Natural killer cell (primary cell): ENCODE results near the gene TNS3. TPM values are rescaled to one million over a fixed set of nuclear protein-coding genes. Genes with fewer than 3 reads are reported as not detected.

Experiments used
- ATAC-seq, 3 donors: fragments of 150-1000 bp in 2 of 3; fragments of 200-7000 bp in 1 of 3; cut with Tn5 transposase; 1 replicate in 1 of 3; 2 replicates in 2 of 3; pipeline ENCODE4 v1.10.0; 2021; ENCODE audit warnings: mild to moderate bottlenecking in 2 of 3, moderate library complexity in 2 of 3
- DNase-seq, 2 donors: peaks; one replicate each; pipeline versions ENCODE4 v3.0.0 to v3.0.0-alpha.2; 2013 to 2021; ENCODE audit warnings: mixed read lengths in 1 of 2
- H3K27ac ChIP-seq: one replicate; pipeline ENCODE4 v1.5.1; 2013; ENCODE audit warnings: mild to moderate bottlenecking, low read length
- H3K27me3 ChIP-seq: one replicate; pipeline ENCODE4 v1.6.1; 2013; ENCODE audit warnings: low read length; ENCODE audit not compliant: control insufficient read depth, insufficient read depth
- H3K36me3 ChIP-seq: one replicate; pipeline ENCODE4 v1.6.1; 2013; ENCODE audit warnings: low read length; ENCODE audit not compliant: control insufficient read depth, insufficient read depth
- H3K4me1 ChIP-seq: one replicate; pipeline ENCODE4 v1.6.1; 2013; ENCODE audit warnings: low read length; ENCODE audit not compliant: control insufficient read depth, insufficient read depth
- H3K4me3 ChIP-seq: one replicate; pipeline ENCODE4 v1.5.1; 2013; ENCODE audit warnings: low read length
- H3K9me3 ChIP-seq: one replicate; pipeline ENCODE4 v1.6.1; 2013; ENCODE audit warnings: low read length; ENCODE audit not compliant: control insufficient read depth, insufficient read depth
- H3K27ac Mint-ChIP-seq, 2 donors: one replicate each; pipeline ENCODE4 v1.8.0; 2022; ENCODE audit warnings: mild to moderate bottlenecking in 2 of 2, mixed read lengths in 2 of 2, moderate library complexity in 1 of 2
- H3K27me3 Mint-ChIP-seq, 2 donors: one replicate each; pipeline ENCODE4 v1.8.0; 2022; ENCODE audit warnings: low read depth in 2 of 2, mixed read lengths in 2 of 2
- H3K36me3 Mint-ChIP-seq: one replicate; pipeline ENCODE4 v1.8.0; 2022; ENCODE audit warnings: mixed read lengths
- H3K4me1 Mint-ChIP-seq, 2 donors: one replicate each; pipeline ENCODE4 v1.8.0; 2022; ENCODE audit warnings: mixed read lengths in 2 of 2
- H3K4me3 Mint-ChIP-seq: one replicate; pipeline ENCODE4 v1.8.0; 2022; ENCODE audit warnings: mild to moderate bottlenecking, moderate library complexity, mixed read lengths
- H3K9me3 Mint-ChIP-seq, 2 donors: one replicate each; pipeline ENCODE4 v1.8.0; 2022; ENCODE audit warnings: mixed read lengths in 2 of 2
- CTCF ChIP-seq: fragments of 200-600 bp; IDR thresholded peaks from one replicate; pipeline ENCODE4 v1.8.0; 2022; ENCODE audit warnings: antibody characterized with exemption
- WGBS: methylation state at CpG from one replicate; pipeline ENCODE4 v1.1.7; 2013; ENCODE audit warnings: missing lambda C conversion rate; ENCODE audit not compliant: insufficient coverage; 5-methylcytosine and 5-hydroxymethylcytosine counted together
- intact Hi-C: fragments of 100-400 bp; cut with micrococcal nuclease; formaldehyde crosslinking; loops from one replicate; pipeline ENCODE4 v1.14.2; 2022
- total RNA-seq, 4 donors: library from RNA; stranded (reverse); fragments of 120-200 nt in 1 of 4; gene quantifications; one replicate each; pipeline versions ENCODE4 v1.2.3 to v1.2.4, GENCODE V29; 2013 to 2022

Gene TNS3
- total RNA-seq, 3 donors from 2014 or later (not counting 1 experiment from before 2014, with no cell fraction given): 1.6 to 3.5 (median 2.9) TPM

- Histone ChIP-seq H3K27ac (no peak overlapping the region), H3K27me3 (no peaks in the 10 kb centered on the region), H3K9me3 (no peaks in the 10 kb centered on the region), H3K4me3 (no peak overlapping the region), H3K4me1 (no peaks in the 10 kb centered on the region), H3K36me3 (no peaks in the 10 kb centered on the region)
- Mint-ChIP-seq H3K9me3 (no peaks in the 10 kb centered on the region), H3K27me3 (no peaks in the 10 kb centered on the region), H3K36me3 (no peaks in the 10 kb centered on the region), H3K4me1 (no peaks in the 10 kb centered on the region), H3K27ac (no peak overlapping the region), H3K4me3 (no peak overlapping the region)
- intact Hi-C loops: no loop called here
- ATAC-seq (no peak), DNase-seq (no peak)
- 93% methylated on average over 12 of the region's 12 CpGs for WGBS
- no peak for TF ChIP-seq CTCF
Measured at GRCh38 chr7:47525066-47525623, 56.8 kb downstream of the TNS3 start.

GRCh38 chr7:47523401-47523800 is 58.5 kb downstream of the TNS3 start:
- ATAC-seq: no peak
- H3K27me3 Mint-ChIP-seq: no peaks in the 10 kb centered on the region

GRCh38 chr7:47521816-47522561 is 59.9 kb downstream of the TNS3 start:
- Histone ChIP-seq H3K9me3 (no peaks in the 10 kb centered on the region), H3K4me3 (no peak overlapping the region), H3K36me3 (no peaks in the 10 kb centered on the region), H3K27ac (no peak overlapping the region), H3K27me3 (no peaks in the 10 kb centered on the region), H3K4me1 (no peaks in the 10 kb centered on the region)
- Mint-ChIP-seq H3K4me3 (no peak overlapping the region), H3K36me3 (no peaks in the 10 kb centered on the region), H3K27me3 (no peaks in the 10 kb centered on the region), H3K9me3 (no peaks in the 10 kb centered on the region), H3K4me1 (no peaks in the 10 kb centered on the region), H3K27ac (no peak overlapping the region)
- no peak for TF ChIP-seq CTCF
- 94% methylated on average over 14 of the region's 14 CpGs for WGBS
- ATAC-seq: no peak
- intact Hi-C loops: no loop called here
- no peak for DNase-seq

More at GRCh38 chr7:47523401-47523800, 58.5 kb downstream of the TNS3 start:
- H3K9me3 ChIP-seq: no peaks in the 10 kb centered on the region
- no peak for TF ChIP-seq CTCF
- 95% methylated on average over 5 of the region's 5 CpGs for WGBS
- no peak overlapping the region for H3K27ac ChIP-seq
- H3K36me3 ChIP-seq: no peaks in the 10 kb centered on the region
- Mint-ChIP-seq H3K36me3 (no peaks in the 10 kb centered on the region), H3K4me1 (no peaks in the 10 kb centered on the region), H3K4me3 (no peak overlapping the region), H3K27ac (no peak overlapping the region), H3K9me3 (no peaks in the 10 kb centered on the region)
- H3K4me3 ChIP-seq: no peak overlapping the region
- H3K27me3 ChIP-seq: no peaks in the 10 kb centered on the region
- DNase-seq: no peak
- no peaks in the 10 kb centered on the region for H3K4me1 ChIP-seq
- intact Hi-C loops: no loop called here
